IMR-90 (cell line): ENCODE measurements around the gene MICAL2. TPM values are rescaled to one million over a fixed set of nuclear protein-coding genes. Genes with fewer than 3 reads are reported as not detected.

Source experiments
- ATAC-seq: fragments of 200-7000 bp; cut with Tn5 transposase; 2 replicates; pipeline ENCODE4 v1.9.1; 2020; ENCODE audit warnings: low read depth, mild to moderate bottlenecking, moderate library complexity
- BruUV-seq: library from RNA; stranded (reverse); fragments of 400-500 nt; replicated peaks from 2 replicates; lab custom pipeline; 2021; lab: Mats Ljungman, UMichigan
- CTCF ChIA-PET: fragments of 300-600 bp; formaldehyde crosslinking; extraction: SDS; loops from one replicate; lab custom pipeline; 2021; ENCODE audit warnings: antibody characterized with exemption; lab: Yijun Ruan, JAX
- POLR2A ChIA-PET: fragments of 300-600 bp; sonication (Branson Sonifier 250); formaldehyde crosslinking; loops from one replicate; lab custom pipeline; 2022; ENCODE audit warnings: antibody characterized with exemption; ENCODE audit not compliant: unreplicated experiment; lab: Charles Lee
- DNase-seq: peaks from one replicate; pipeline ENCODE4 v3.0.0; 2013
- H2AFZ ChIP-seq: replicated peaks from 2 replicates; pipeline ENCODE3; 2013; ENCODE audit warnings: low read length, mild to moderate bottlenecking; ENCODE audit not compliant: poor library complexity
- H2AK5ac ChIP-seq: 2 replicates; pipeline ENCODE4 v1.6.1; 2013; ENCODE audit warnings: low read depth, low read length, inconsistent platforms
- H2AK9ac ChIP-seq: replicated peaks from 2 replicates; pipeline ENCODE3; 2013; ENCODE audit warnings: mild to moderate bottlenecking, low read depth, low read length, moderate library complexity; ENCODE audit not compliant: poor library complexity
- H2BK120ac ChIP-seq: 2 replicates; pipeline ENCODE4 v1.6.1; 2013; ENCODE audit warnings: low read depth, low read length, inconsistent platforms
- H2BK15ac ChIP-seq: 3 replicates; pipeline ENCODE4 v1.6.1; 2013; ENCODE audit warnings: low read depth, low read length, inconsistent platforms
- H2BK20ac ChIP-seq: 2 replicates; pipeline ENCODE4 v1.6.1; 2013; ENCODE audit warnings: low read depth, mild to moderate bottlenecking, inconsistent platforms, low read length, moderate library complexity
- H2BK5ac ChIP-seq: 2 replicates; pipeline ENCODE4 v1.6.1; 2013; ENCODE audit warnings: mild to moderate bottlenecking, low read depth, low read length, inconsistent platforms; ENCODE audit not compliant: poor library complexity, severe bottlenecking
- H3K14ac ChIP-seq: replicated peaks from 2 replicates; pipeline ENCODE4 v1.6.1; 2013; ENCODE audit warnings: low read depth, low read length, inconsistent platforms
- H3K18ac ChIP-seq: 2 replicates; pipeline ENCODE4 v1.6.1; 2013; ENCODE audit warnings: low read depth, low read length, control low read depth
- H3K23ac ChIP-seq: 2 replicates; pipeline ENCODE4 v1.6.1; 2013; ENCODE audit warnings: low read depth, low read length, inconsistent platforms
- H3K27ac ChIP-seq: 2 replicates; pipeline ENCODE4 v1.5.1; 2013; ENCODE audit warnings: mild to moderate bottlenecking, control low read depth, low read length; ENCODE audit not compliant: insufficient read depth
- H3K27me3 ChIP-seq: 2 replicates; pipeline ENCODE4 v1.6.1; 2013; ENCODE audit warnings: low read length; ENCODE audit not compliant: control insufficient read depth, insufficient read depth
- H3K36me3 ChIP-seq: 2 replicates; pipeline ENCODE4 v1.6.1; 2013; ENCODE audit warnings: low read length, mixed read lengths; ENCODE audit not compliant: control insufficient read depth, insufficient read depth
- H3K4ac ChIP-seq: 2 replicates; pipeline ENCODE4 v1.6.1; 2013; ENCODE audit warnings: low read depth, low read length, inconsistent platforms
- H3K4me1 ChIP-seq: 2 replicates; pipeline ENCODE4 v1.6.1; 2013; ENCODE audit warnings: low read length, mixed read lengths; ENCODE audit not compliant: control insufficient read depth, insufficient read depth
- H3K4me2 ChIP-seq: 2 replicates; pipeline ENCODE4 v1.6.1; 2013; ENCODE audit warnings: low read depth, mild to moderate bottlenecking, control low read depth, low read length, moderate library complexity
- H3K4me3 ChIP-seq: 2 replicates; pipeline ENCODE4 v1.5.1; 2013; ENCODE audit warnings: low read depth, mild to moderate bottlenecking, control low read depth, low read length, moderate library complexity; ENCODE audit not compliant: insufficient read depth
- H3K56ac ChIP-seq: 2 replicates; pipeline ENCODE4 v1.6.1; 2013; ENCODE audit warnings: low read length, inconsistent platforms; ENCODE audit not compliant: insufficient read depth; ENCODE audit errors: extremely low read depth
- H3K79me1 ChIP-seq, 2 experiments: 2 replicates each; pipeline ENCODE4 v1.6.1; 2013; ENCODE audit warnings: low read length in 2 of 2, inconsistent platforms in 1 of 2, low read depth in 1 of 2
- H3K9ac ChIP-seq: 2 replicates; pipeline ENCODE4 v1.6.1; 2013; ENCODE audit warnings: low read depth, low read length, control low read depth
- H3K9me1 ChIP-seq: 2 replicates; pipeline ENCODE4 v1.6.1; 2013; ENCODE audit warnings: low read length, inconsistent platforms; ENCODE audit not compliant: insufficient read depth
- H3K9me3 ChIP-seq: 2 replicates; pipeline ENCODE4 v1.6.1; 2013; ENCODE audit warnings: low read length; ENCODE audit not compliant: control insufficient read depth, insufficient read depth
- H4K20me1 ChIP-seq: 2 replicates; pipeline ENCODE4 v1.6.1; 2013; ENCODE audit warnings: low read length, inconsistent platforms; ENCODE audit not compliant: insufficient read depth
- H4K5ac ChIP-seq: 2 replicates; pipeline ENCODE4 v1.6.1; 2013; ENCODE audit warnings: mild to moderate bottlenecking, low read depth, low read length, control low read depth
- H4K8ac ChIP-seq, 2 experiments: 2 replicates each; pipeline ENCODE4 v1.6.1; 2013; ENCODE audit warnings: low read depth in 2 of 2, low read length in 2 of 2, control low read depth in 1 of 2, inconsistent platforms in 1 of 2
- H4K91ac ChIP-seq: 2 replicates; pipeline ENCODE4 v1.6.1; 2013; ENCODE audit warnings: low read depth, low read length, inconsistent platforms; ENCODE audit not compliant: insufficient read depth
- BHLHE40 ChIP-seq: fragments of 150-350 bp; IDR thresholded peaks from 2 replicates; pipeline ENCODE4 v1.6.1; 2016; ENCODE audit warnings: mild to moderate bottlenecking, low read depth, low read length
- CEBPB ChIP-seq: IDR thresholded peaks from 2 replicates; pipeline ENCODE4 v1.6.1; 2012; ENCODE audit warnings: low read depth, low read length, improper control_type of control experiment
- CHD1 ChIP-seq: IDR thresholded peaks from 2 replicates; pipeline ENCODE4 v1.6.1; 2012; ENCODE audit warnings: low read depth, low read length, improper control_type of control experiment
- FOS ChIP-seq: fragments of 150-350 bp; IDR thresholded peaks from 2 replicates; pipeline ENCODE4 v1.6.1; 2016; ENCODE audit warnings: low read depth, low read length
- MAFK ChIP-seq: IDR thresholded peaks from 2 replicates; pipeline ENCODE4 v1.6.1; 2012; ENCODE audit warnings: low read depth, low read length, improper control_type of control experiment
- MAZ ChIP-seq: IDR thresholded peaks from 2 replicates; pipeline ENCODE4 v1.6.1; 2012; ENCODE audit warnings: low read depth, mild to moderate bottlenecking, low read length, improper control_type of control experiment, moderate library complexity, borderline replicate concordance
- MXI1 ChIP-seq: IDR thresholded peaks from 2 replicates; pipeline ENCODE4 v1.6.1; 2012; ENCODE audit warnings: low read depth, mild to moderate bottlenecking, low read length, moderate library complexity, borderline replicate concordance
- NFE2L2 ChIP-seq: fragments of 150-350 bp; IDR thresholded peaks from 2 replicates; pipeline ENCODE4 v1.6.1; 2016; ENCODE audit warnings: low read depth, mild to moderate bottlenecking, low read length
- POLR2A ChIP-seq: IDR thresholded peaks from 2 replicates; pipeline ENCODE4 v1.6.1; 2012; ENCODE audit warnings: mild to moderate bottlenecking, low read depth, low read length
- RAD21 ChIP-seq: IDR thresholded peaks from 2 replicates; pipeline ENCODE4 v1.6.1; 2012; ENCODE audit warnings: low read length, improper control_type of control experiment
- RCOR1 ChIP-seq: IDR thresholded peaks from 2 replicates; pipeline ENCODE4 v1.6.1; 2012; ENCODE audit warnings: mild to moderate bottlenecking, low read length, improper control_type of control experiment; ENCODE audit not compliant: insufficient replicate concordance
- RFX5 ChIP-seq: IDR thresholded peaks from 2 replicates; pipeline ENCODE4 v1.8.0; 2012; ENCODE audit warnings: low read depth, mild to moderate bottlenecking, low read length, moderate library complexity
- SMC3 ChIP-seq: fragments of 150-350 bp; IDR thresholded peaks from 2 replicates; pipeline ENCODE4 v1.6.1; 2016; ENCODE audit warnings: low read depth, mild to moderate bottlenecking, antibody characterized with exemption, low read length, moderate library complexity
- WGBS, 2 experiments: methylation state at CpG; one replicate each; pipeline versions ENCODE4 v1.1.5 to v1.1.7; 2013; ENCODE audit warnings: missing lambda C conversion rate in 2 of 2; ENCODE audit not compliant: insufficient read length in 1 of 2; ENCODE audit errors: extremely low coverage in 2 of 2; 5-methylcytosine and 5-hydroxymethylcytosine counted together
- dilution Hi-C: fragments of 300-500 bp; cut with HindIII; formaldehyde crosslinking; loops from one replicate; pipeline ENCODE4 v1.14.3; 2018; ENCODE audit warnings: low sequenced_read_pairs; ENCODE audit not compliant: unreplicated experiment
- in situ Hi-C: fragments of 300-500 bp; cut with MboI; formaldehyde crosslinking; loops from 3 replicates; pipeline ENCODE4 v1.14.3; 2019; ENCODE audit warnings: low sequenced_read_pairs, inconsistent platforms, mixed read lengths
- intact Hi-C: fragments of 100-400 bp; cut with micrococcal nuclease; formaldehyde crosslinking; loops from 2 replicates; pipeline ENCODE4 v1.10.0; 2022
- polyA plus RNA-seq, 3 experiments: library from polyadenylated mRNA; depleted of rRNA; stranded (reverse); fragments of >200 nt; gene quantifications; 2 replicates each; pipeline ENCODE4 v1.2.3, GENCODE V29; 2012; ENCODE audit warnings: low replicate concordance in 1 of 3
- total RNA-seq: library from RNA; depleted of rRNA; stranded (reverse); fragments of >200 nt; gene quantifications from 2 replicates; pipeline ENCODE4 v1.2.3, GENCODE V29; 2012
- TF ChIP-seq, protein P1 (sequence below): conservative IDR thresholded peaks from 2 replicates; pipeline ENCODE4 v1.5.1; 2012; ENCODE audit warnings: mild to moderate bottlenecking, low read depth, low read length, improper control_type of control experiment
- TF ChIP-seq, protein P2 (sequence below): fragments of 150-350 bp; IDR thresholded peaks from 2 replicates; pipeline ENCODE4 v1.6.1; 2016; ENCODE audit warnings: low read depth, mild to moderate bottlenecking, low read length, moderate library complexity, borderline replicate concordance
- TF ChIP-seq, protein P3 (sequence below): fragments of 150-350 bp; IDR thresholded peaks from 2 replicates; pipeline ENCODE4 v1.6.1; 2017; ENCODE audit warnings: mild to moderate bottlenecking, antibody characterized with exemption, low read length, low read depth

The MICAL2 gene
- total and polyA plus RNA-seq, 2 of the 4 experiments (the other 2 are of a cell fraction), result 170 to 336 TPM

DNA sequence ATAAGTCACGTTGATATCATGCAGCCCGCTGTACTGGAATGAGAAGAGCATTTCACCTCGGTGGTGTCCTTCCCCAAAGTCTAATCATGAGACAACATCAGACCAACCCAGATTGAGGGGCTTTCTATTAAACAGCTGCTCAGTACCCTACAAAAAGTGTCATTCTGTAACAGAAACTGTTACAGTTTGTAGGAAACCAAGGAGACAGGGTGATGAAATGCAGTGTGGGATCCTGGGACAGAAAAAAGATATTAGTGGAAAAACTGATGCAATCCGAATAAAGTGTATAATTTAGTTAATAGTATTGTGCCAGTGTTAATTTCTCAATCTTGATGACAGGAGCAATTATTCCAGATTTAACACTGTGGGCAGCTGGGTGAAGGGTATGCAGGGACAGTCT is 128.0 kb downstream of the MICAL2 start:
- dilution Hi-C loops, result no loop called here
- no peak for ATAC-seq
- H3K18ac ChIP-seq, result no peak overlapping the region
- BruUV-seq, result no TSS peak
- no peak overlapping the region for H4K91ac ChIP-seq
- no peak overlapping the region for H2AK5ac ChIP-seq
- WGBS, 2 experiments, result 100% methylated on average over 1 of the region's 4 CpGs; no CpG with 5 or more reads in 1 of the 2 experiments
- H3K4me3 ChIP-seq, result no peak overlapping the region
- peaks cover 5% of the 10 kb centered on the region for H3K4me1 ChIP-seq
- no peak overlapping the region for H2BK15ac ChIP-seq
- no peak overlapping the region for H2BK5ac ChIP-seq
- no peak overlapping the region for H2BK120ac ChIP-seq
- peaks cover 15% of the 10 kb centered on the region for H3K9me1 ChIP-seq
- H2BK20ac ChIP-seq, result no peak overlapping the region
- no peak overlapping the region for H3K27ac ChIP-seq
- POLR2A ChIA-PET, result no interaction called here
- H2AK9ac ChIP-seq, result no peak overlapping the region
- H3K36me3 ChIP-seq, result peaks cover 39% of the 10 kb centered on the region
- H3K14ac ChIP-seq, result no peak overlapping the region
- no peak overlapping the region for H3K9ac ChIP-seq
- no peak for DNase-seq
- no peak overlapping the region for H3K23ac ChIP-seq
- no peak overlapping the region for H3K4ac ChIP-seq
- TF ChIP-seq, protein P1, sequence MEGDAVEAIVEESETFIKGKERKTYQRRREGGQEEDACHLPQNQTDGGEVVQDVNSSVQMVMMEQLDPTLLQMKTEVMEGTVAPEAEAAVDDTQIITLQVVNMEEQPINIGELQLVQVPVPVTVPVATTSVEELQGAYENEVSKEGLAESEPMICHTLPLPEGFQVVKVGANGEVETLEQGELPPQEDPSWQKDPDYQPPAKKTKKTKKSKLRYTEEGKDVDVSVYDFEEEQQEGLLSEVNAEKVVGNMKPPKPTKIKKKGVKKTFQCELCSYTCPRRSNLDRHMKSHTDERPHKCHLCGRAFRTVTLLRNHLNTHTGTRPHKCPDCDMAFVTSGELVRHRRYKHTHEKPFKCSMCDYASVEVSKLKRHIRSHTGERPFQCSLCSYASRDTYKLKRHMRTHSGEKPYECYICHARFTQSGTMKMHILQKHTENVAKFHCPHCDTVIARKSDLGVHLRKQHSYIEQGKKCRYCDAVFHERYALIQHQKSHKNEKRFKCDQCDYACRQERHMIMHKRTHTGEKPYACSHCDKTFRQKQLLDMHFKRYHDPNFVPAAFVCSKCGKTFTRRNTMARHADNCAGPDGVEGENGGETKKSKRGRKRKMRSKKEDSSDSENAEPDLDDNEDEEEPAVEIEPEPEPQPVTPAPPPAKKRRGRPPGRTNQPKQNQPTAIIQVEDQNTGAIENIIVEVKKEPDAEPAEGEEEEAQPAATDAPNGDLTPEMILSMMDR, result no peak
- TF ChIP-seq CEBPB (no peak), FOS (no peak), NFE2L2 (no peak), BHLHE40 (no peak), MAFK (no peak), CHD1 (no peak), SMC3 (no peak), POLR2A (no peak), MXI1 (no peak), RFX5 (no peak), MAZ (no peak), RCOR1 (no peak), RAD21 (no peak)
- TF ChIP-seq, protein P2, sequence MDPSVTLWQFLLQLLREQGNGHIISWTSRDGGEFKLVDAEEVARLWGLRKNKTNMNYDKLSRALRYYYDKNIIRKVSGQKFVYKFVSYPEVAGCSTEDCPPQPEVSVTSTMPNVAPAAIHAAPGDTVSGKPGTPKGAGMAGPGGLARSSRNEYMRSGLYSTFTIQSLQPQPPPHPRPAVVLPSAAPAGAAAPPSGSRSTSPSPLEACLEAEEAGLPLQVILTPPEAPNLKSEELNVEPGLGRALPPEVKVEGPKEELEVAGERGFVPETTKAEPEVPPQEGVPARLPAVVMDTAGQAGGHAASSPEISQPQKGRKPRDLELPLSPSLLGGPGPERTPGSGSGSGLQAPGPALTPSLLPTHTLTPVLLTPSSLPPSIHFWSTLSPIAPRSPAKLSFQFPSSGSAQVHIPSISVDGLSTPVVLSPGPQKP, result no peak
- TF ChIP-seq, protein P3, sequence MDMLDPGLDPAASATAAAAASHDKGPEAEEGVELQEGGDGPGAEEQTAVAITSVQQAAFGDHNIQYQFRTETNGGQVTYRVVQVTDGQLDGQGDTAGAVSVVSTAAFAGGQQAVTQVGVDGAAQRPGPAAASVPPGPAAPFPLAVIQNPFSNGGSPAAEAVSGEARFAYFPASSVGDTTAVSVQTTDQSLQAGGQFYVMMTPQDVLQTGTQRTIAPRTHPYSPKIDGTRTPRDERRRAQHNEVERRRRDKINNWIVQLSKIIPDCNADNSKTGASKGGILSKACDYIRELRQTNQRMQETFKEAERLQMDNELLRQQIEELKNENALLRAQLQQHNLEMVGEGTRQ, result no peak
- peak overlapping the region in 1 of 2 experiments; percentile 7; a peak in 1 of 4 replicates for H4K8ac ChIP-seq
- in situ Hi-C loops, result loop anchor here (5.0 to 10.0 kb wide), 2 partner anchors 124 to 191 kb away; partner anchors contain the start of gene MICAL2
- no peak overlapping the region for H3K56ac ChIP-seq
- H3K9me3 ChIP-seq, result no peaks in the 10 kb centered on the region
- H3K79me1 ChIP-seq, result peaks cover 55 to 96% of the 10 kb centered on the region in 2 experiments
- no peak overlapping the region for H3K4me2 ChIP-seq
- H3K27me3 ChIP-seq, result no peaks in the 10 kb centered on the region
- H4K20me1 ChIP-seq, result no peaks in the 10 kb centered on the region
- CTCF ChIA-PET, result interaction anchor here (0.6 kb wide), 1 partner anchor 277 kb away, joined by 3 read pairs; no protein-coding TSS in a partner anchor
- intact Hi-C loops, result loop anchor here (5.0 to 10.0 kb wide), 3 partner anchors 44 to 154 kb away; no protein-coding TSS in a partner anchor
- no peak overlapping the region for H4K5ac ChIP-seq
- no peak overlapping the region for H2AFZ ChIP-seq
